ENCODE data around the gene RAD51AP1.

DNA sequence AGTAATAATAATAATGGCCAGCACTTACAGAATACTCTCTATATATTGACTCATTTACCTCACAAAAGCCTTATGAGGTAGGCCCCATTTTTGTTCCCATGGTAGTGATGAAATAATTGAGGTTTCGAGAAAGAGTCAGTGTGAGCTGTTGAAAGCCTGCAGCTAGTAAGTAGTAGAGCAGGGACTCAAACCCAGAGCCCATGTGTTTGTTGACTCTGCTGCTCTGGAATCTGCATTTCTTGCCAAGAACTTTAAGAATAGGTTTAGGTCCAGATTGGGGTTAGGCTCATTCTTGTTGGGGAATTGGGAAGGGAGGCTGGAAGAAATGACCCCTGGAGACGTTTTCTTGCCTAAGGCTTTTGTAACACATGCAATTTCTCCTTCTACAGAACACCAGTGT lies 51.3 kb downstream of the RAD51AP1 start:
- no peak for TF ChIP-seq POLR2A (IDR thresholded peaks at IDR 0.05)
- TF ChIP-seq, protein P1, sequence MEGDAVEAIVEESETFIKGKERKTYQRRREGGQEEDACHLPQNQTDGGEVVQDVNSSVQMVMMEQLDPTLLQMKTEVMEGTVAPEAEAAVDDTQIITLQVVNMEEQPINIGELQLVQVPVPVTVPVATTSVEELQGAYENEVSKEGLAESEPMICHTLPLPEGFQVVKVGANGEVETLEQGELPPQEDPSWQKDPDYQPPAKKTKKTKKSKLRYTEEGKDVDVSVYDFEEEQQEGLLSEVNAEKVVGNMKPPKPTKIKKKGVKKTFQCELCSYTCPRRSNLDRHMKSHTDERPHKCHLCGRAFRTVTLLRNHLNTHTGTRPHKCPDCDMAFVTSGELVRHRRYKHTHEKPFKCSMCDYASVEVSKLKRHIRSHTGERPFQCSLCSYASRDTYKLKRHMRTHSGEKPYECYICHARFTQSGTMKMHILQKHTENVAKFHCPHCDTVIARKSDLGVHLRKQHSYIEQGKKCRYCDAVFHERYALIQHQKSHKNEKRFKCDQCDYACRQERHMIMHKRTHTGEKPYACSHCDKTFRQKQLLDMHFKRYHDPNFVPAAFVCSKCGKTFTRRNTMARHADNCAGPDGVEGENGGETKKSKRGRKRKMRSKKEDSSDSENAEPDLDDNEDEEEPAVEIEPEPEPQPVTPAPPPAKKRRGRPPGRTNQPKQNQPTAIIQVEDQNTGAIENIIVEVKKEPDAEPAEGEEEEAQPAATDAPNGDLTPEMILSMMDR (IDR thresholded peaks at IDR 0.05), result no peak

Data from lower leg skin (tissue), 3 donors.